ENCODE measurements around the gene P4HA3.

Gene P4HA3

GRCh38 chr11:74262725-74263124 lies 48.7 kb downstream of the P4HA3 start:
- no peak for DNase-seq

- DNase-seq = peak; percentile 54
Measured at GRCh38 chr11:74257959-74258553, 53.4 kb downstream of the P4HA3 start.

- no peak for DNase-seq
Measured at GRCh38 chr11:74256378-74257133, 54.9 kb downstream of the P4HA3 start.

- peak; percentile 54 for DNase-seq
Measured at GRCh38 chr11:74255741-74256375, 55.6 kb downstream of the P4HA3 start.

GRCh38 chr11:74253361-74253760 lies 58.1 kb downstream of the P4HA3 start:
- DNase-seq = no peak

- no peak for DNase-seq
Measured at GRCh38 chr11:74249496-74249895, 61.9 kb downstream of the P4HA3 start.

GRCh38 chr11:74248469-74248868 lies 63.0 kb downstream of the P4HA3 start:
- DNase-seq = no peak

GRCh38 chr11:74238243-74238642 lies 73.2 kb downstream of the P4HA3 start:
- DNase-seq = no peak

GRCh38 chr11:74237541-74237940 lies 73.9 kb downstream of the P4HA3 start:
- DNase-seq = no peak

GRCh38 chr11:74235121-74235520 lies 76.3 kb downstream of the P4HA3 start:
- DNase-seq = no peak

GRCh38 chr11:74233683-74234082 lies 77.8 kb downstream of the P4HA3 start:
- no peak for DNase-seq

- no peak for DNase-seq
Measured at GRCh38 chr11:74232311-74232950, 79.0 kb downstream of the P4HA3 start.

GRCh38 chr11:74226907-74227306 lies 84.5 kb downstream of the P4HA3 start:
- DNase-seq = no peak

GRCh38 chr11:74225565-74225964 lies 85.9 kb downstream of the P4HA3 start:
- no peak for DNase-seq

GRCh38 chr11:74221816-74222215 lies 89.6 kb downstream of the P4HA3 start:
- no peak for DNase-seq

- peak; percentile 47 for DNase-seq
Measured at GRCh38 chr11:74220376-74220775, 91.1 kb downstream of the P4HA3 start.
